Ureter (tissue), 1 donor: ENCODE results near the gene FHAD1. TPM values are rescaled to one million over a fixed set of nuclear protein-coding genes. Genes with fewer than 3 reads are reported as not detected.
"Not testable (repeated sequence)": the region's sequence is repeated elsewhere in the genome, so short reads cannot be mapped to it uniquely, and the experiment has no call there.

Experiments used
- DNase-seq: peaks from one replicate; pipeline ENCODE4 v3.0.0-alpha.2; 2020; ENCODE audit warnings: low spot score
- total RNA-seq: library from RNA; stranded (reverse); gene quantifications from one replicate; pipeline ENCODE4 v1.2.4, GENCODE V29; 2023
- donor health status: DM: yes; HTN: yes; CAD: no.

FHAD1 gene
- total RNA-seq, 1 donor from 2014 or later = 12.3 TPM

DNA sequence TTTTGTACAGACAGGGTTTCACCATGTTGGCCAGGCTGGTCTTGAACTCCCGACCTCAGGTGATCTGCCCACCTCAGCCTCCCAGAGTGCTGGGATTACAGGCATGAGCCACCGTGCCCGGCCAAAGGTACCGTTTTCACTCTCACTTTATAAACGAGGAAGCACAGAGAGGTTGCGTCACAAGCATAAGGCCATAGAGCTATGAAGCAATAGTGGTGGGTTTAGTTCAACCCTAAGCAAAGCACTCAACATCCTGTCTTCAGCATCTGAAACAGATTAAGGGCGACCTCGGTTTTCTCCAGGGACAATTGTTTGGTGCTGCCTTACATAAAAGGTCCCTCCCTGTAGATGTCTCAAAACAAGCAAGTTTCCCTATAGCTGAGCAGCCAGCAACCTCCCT lies 187.7 kb downstream of the FHAD1 start:
- DNase-seq = not testable (repeated sequence)

DNA sequence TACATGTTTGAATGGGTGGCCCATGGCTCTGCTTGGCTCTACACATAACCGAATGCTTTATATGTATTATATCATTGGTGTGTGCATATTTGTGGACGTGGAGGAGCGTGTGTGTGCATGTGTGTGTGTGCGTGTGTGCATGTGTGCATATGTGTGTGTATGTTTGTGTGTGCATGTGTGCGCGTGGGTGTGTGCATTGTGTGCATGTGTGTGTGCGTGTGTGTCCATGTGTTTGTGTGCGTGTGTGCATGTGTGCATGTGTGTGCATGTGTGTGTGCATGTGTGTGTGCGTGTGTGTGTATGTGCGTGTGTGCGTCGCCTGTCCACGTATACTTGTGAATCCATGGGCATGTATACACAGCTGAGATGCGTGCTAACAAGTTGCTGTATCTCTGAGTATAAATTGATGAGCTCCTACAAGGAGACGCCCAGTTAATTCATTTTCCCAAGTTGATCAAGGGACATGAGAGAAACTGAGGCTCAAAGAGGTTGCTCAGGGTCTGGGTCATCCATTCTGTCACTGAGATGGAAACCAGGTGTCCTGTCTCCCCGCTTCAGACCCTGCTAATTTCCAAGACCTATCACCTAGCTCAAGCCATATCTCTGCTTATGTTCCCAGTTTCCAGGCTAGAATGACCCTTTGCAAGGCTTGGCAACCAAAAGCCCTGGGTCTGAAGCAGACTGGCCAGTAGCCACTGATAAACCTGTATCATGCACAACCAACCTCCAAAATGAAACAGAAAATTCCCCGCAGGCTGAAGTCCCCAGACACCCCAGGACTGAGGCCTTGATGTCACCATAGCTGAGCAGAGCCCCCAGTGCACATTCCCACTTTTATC lies 188.4 kb downstream of the FHAD1 start:
- no peak for DNase-seq

DNA sequence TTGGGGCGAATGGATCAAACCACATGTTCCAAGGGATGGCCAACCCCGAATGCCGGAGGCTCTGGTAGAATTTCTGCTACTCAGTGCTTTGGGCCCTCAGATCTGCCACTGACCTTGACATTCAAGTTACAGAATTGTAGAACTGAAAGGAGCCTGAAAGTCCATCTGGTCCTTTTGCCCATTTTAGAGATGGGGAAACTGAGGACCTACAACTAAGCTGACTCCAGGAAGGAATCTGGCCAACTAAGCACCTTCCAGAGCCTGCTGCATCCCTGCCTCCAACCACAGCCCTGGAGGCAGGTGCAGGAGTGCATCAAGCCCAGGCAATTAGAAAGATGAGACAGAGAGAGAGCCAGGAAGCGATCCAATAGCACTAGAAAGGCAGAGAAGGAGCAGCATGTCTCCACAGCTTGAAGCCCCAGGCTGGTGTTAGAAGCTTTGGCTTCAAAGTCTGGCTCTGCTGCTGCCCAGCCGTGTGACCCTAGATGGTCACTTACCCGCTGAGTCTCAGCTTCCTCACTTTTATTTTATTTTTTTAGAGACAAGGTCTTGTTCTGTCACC lies 189.9 kb downstream of the FHAD1 start:
- no peak for DNase-seq

GRCh38 chr1:15439325-15439724 lies 192.3 kb downstream of the FHAD1 start:
- no peak for DNase-seq

- no peak for DNase-seq
These were observed 193.3 kb downstream of the FHAD1 start for GRCh38 chr1:15440357-15440756.

- DNase-seq = no peak
These were observed 194.2 kb downstream of the FHAD1 start for GRCh38 chr1:15441247-15441646.

DNA sequence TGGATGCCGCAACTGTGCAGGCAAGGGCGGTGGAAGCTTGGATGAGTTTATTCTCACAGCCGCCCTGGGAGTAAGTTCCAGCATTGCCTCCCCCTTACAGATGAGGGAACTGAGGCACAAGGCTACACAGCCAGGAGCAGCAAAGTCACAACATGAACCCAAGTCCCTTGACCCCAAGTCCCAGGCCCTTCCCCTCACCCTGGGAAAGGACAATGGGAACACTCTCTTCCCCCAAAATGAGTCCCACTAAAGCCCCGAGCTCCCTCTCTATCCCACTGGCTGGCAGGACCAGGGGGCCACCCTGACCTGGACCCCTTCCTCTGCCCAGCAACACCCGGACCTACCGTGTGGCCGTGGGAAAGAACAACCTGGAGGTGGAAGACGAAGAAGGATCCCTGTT lies 195.1 kb downstream of the FHAD1 start:
- no peak for DNase-seq

- DNase-seq = no peak
These were observed 195.7 kb downstream of the FHAD1 start for GRCh38 chr1:15442759-15443158.

GRCh38 chr1:15443281-15443680 lies 196.3 kb downstream of the FHAD1 start:
- DNase-seq = no peak

DNA sequence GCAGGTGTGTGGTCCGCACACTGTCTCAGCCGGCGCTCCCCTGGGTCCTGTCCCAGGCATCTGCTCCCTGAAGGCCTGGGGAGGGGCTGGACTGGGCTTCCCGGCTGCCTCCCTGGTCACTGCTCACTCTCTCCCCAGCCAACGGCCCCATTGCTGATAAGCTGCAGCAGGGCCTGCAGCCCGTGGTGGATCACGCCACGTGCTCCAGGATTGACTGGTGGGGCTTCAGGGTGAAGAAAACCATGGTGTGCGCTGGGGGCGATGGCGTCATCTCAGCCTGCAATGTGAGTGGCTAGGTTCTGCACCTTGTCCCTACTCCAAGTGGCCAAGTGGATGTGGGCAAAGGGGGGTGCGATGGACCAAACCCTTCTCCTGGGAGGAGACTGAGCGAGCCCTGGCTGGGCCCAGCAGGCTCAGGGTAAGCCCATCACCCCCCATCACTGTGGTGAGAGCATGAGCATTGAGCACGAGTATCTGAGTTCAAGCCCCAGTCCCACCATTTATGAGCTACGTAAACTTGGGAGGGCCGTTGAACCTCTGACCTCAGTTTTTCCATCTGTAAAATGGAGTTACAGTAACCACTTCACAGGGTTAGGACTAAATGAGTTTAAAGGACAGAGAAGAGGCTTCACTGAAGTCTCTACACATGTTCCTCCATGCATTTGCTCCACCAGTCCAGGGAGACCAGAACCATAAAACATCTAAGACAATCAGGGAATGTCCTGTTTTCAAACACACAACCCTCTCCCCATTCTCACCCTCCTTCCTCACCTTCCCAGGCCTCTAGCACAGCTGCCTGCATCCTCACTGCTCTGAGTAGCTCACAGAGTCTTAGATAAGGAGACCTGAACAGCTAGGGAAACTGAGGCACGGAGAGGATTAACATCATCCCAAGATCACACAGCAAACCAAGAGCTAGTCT lies 197.7 kb downstream of the FHAD1 start:
- DNase-seq = no peak

DNA sequence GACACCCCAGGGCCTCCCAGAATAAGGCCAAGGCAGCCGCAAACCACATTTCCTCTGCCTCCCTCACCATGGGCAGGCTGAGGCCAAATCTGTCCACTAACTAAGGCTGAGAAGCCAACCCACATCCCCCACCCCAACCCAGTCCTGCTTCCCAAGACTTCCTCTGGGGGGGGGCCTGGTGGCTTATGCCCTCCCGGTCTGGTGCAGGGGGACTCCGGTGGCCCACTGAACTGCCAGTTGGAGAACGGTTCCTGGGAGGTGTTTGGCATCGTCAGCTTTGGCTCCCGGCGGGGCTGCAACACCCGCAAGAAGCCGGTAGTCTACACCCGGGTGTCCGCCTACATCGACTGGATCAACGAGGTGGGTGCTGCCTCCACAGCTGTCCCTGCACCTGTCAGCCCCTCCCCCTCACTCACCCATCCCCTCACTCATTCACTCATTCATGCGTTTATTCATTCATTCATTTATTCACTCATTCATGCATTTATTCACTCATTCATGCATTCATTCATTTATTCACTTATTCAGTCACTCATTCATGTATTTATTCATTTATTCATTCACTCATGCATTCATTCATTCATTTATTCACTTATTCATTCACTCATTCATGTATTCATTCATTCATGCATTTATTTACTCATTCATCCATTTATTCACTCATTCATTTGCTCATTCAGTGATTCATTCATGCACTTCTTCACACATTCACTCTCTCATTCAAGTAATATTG lies 198.5 kb downstream of the FHAD1 start:
- no peak for DNase-seq

DNA sequence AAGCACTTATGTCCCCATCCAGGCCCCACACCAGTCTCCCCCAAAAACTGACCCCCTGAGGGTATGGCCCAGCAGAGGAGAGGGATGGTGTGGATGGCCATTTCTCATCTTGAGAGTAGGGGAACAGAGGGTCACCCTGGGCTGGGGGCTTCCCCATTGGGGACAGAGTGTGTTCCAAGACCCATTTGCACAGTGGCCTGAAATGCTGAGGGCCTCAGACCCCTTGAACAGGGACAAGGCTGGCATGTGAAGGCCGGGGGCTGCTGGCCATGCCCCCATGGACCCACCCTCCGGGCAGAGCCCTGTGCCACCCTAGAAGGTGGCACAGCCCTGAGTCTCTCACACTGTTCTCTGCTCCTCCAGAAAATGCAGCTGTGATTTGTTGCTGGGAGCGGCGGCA lies 199.2 kb downstream of the FHAD1 start:
- no peak for DNase-seq

Other genes starting within 250 kb of the FHAD1 start
- gene TMEM51, start 93.5 kb upstream of the FHAD1 start, total RNA-seq = 38.8 TPM
- 103 TPM for gene EFHD2, start 162.7 kb downstream of the FHAD1 start, total RNA-seq
- not detected for gene CTRC, start 191.2 kb downstream of the FHAD1 start, total RNA-seq
- gene CELA2A, start 209.5 kb downstream of the FHAD1 start, total RNA-seq = 0.44 TPM
- gene CELA2B, start 228.9 kb downstream of the FHAD1 start, total RNA-seq = not detected